ENCODE results near the gene MRPS27. TPM values are rescaled to one million over a fixed set of nuclear protein-coding genes. Genes with fewer than 3 reads are reported as not detected.

Gene MRPS27
- total RNA-seq, 1 experiment from 2014 or later, result 193 TPM

DNA sequence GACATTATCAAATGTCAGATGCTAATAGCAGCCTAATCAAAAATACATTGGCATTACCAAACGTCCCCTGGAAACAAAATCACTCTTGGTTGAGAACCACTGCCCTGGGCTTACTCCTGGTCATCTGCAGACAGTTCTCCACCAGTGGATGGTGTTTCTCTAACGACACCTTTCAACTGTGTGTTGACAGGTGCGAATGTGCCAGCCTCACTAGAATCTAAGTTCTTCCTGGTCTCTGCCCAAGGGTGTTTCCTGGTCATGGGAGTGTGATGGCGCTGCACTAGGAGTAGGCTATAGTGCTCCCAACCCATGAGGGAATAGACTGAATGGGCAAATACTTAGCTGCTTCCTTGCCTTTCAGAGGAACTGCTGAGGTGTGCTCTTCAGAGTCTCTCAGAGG lies 105.9 kb downstream of the MRPS27 start:
- in situ Hi-C loops (cut with HindIII; ENCODE audit: low sequenced_read_pairs), result no loop called here
- DNase-seq (ENCODE audit: low spot score), result no peak

DNA sequence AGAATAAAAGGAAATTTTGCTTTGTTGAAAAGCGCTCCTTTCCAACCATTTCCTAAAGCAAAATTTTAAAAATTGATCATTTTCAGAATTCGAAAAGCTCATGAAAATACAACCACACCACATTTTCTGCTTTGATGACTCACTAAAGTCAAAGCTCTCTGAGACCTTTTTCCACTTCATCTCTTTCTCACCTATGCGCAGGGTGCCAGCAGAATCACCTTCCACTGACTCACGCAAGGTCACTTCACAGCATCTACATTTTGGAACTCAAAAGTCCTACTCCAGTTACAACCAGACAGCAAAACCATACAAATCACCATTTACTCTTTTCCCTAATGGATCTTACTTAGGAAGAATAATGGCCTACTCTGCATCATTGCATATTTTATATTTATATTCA lies 106.6 kb downstream of the MRPS27 start:
- in situ Hi-C loops (cut with HindIII; ENCODE audit: low sequenced_read_pairs), result no loop called here
- no peak for DNase-seq (ENCODE audit: low spot score)

DNA sequence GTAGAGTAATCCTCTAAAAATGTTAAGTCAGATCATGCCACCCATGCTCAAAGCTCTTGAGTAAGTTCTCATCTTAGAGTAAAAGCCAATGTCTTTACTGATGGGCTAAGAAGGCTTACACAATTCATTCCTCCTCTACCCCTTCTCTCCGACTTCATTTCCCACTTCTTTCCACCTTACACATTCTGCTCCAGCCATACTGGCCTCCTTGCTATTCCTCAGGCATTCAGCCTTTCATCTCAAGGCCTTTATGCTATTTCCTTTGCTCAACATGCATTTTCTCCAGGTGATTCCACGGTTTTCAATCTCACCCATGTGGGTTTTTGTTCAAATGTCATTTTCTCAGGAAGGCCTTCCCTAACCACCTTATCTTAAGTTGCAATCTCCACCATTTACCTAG lies 107.9 kb downstream of the MRPS27 start:
- in situ Hi-C loops (cut with HindIII; ENCODE audit: low sequenced_read_pairs), result no loop called here
- DNase-seq (ENCODE audit: low spot score), result no peak

DNA sequence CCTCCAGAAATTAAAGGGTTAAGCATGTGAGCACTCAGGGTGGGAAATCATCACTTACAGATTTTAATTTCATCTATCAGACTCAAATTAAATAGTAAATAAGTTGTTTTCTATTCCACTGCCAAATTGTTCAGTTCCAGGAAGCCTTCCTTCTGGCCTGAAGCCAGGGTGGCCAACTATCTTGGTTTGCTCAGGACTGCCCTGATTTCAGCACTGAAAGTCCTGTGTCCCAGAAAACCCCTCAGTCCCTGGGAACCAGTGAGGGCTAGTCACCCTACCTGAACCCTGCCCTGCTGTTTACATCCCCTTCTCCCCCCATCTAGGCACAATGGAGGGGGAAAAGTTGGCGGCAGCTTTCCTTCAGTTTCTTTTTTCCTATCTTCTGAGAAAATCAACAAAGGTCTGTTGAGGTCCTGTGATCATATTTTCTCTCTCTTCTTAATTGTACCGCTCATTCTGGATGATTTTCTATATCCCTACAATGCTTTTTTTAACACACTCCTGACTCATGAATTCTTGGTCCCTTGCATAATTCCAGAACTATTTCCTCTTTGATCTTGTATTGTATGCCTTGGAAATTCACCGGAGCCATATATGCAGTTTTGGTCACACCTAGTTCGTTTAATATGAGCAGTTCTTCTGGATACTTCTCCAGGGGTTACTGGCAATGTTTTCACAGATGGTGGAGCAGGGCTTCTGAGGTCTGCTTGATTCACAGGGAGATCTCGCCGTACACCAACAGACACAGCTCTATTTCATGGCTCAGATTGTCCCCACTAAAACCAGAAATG lies 109.0 kb downstream of the MRPS27 start:
- DNase-seq (ENCODE audit: low spot score), result peak; percentile 63
- in situ Hi-C loops (cut with HindIII; ENCODE audit: low sequenced_read_pairs), result no loop called here

DNA sequence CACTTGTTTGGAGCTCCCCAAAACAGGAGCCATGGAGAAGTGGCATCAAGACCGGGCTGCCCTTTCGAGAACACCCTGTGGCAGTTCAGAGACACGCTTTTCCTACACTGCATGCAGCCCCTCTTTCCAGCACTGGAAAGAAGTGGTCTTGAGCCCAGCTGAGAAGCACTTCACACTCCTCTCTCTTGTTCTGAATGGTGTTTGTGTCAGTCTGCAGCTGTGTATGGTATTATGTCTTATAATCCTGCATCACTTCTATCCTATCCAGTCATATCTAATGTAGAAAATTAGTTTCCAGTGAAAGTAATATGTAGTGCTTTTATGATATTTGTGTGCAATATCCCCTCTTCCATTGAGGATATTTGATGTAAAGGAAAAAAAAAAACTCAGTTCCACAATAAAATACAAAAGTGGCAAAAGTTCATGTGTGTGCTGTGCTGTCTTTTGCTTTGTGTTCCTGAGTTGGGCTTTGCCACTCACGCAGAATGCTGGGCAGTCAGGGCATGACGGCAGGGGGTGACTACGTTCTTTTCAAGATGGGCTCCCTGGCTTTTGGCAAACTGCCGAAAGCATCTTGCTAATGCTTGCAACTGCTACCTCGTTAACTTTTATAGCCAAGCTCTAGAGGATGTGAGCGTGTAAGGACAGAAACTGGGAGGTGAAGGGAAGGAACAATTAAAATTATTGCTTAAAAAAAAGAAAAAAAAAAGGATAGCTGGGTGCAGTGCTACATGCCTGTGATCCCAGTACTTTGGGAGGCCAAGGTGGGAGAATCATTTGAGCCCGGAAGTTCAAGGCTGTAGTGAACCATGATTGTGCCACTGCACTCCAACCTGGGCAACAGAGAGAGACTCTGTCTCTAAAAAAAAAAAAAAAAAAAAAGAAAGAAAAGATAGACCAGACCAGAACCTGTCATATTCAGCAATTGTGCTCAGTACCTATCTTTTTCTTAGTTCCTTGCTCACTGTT lies 110.6 kb downstream of the MRPS27 start:
- in situ Hi-C loops (cut with HindIII; ENCODE audit: low sequenced_read_pairs), result no loop called here
- peak; percentile 46 for DNase-seq (ENCODE audit: low spot score)

DNA sequence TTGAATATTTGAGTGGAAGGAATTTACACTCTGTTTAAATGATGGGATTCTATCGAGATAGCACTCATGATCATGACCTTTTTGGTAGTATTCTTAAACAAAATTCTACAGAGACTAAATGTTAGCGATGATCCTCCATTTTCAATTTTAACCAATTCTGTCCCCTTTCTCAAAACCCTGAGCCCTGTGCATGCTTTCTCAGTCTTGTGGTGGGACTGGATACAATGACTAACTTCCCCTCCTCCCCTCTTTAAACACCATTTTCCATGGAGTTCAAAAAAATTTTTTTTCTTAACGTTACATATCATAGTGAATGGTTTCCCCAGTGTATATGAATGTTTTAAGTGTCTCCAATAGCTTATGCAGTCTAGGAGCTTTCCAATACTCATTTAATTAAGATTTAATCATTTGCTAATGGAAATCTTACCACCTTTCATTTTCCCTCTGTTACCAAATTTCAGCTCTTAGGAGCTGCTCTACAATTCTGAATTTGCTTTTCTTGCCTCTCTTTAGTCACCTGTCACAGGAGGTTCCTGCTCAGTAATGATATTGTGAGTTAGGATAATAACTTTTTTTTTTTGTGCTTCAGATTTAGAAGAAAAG lies 111.6 kb downstream of the MRPS27 start:
- DNase-seq (ENCODE audit: low spot score), result no peak
- in situ Hi-C loops (cut with HindIII; ENCODE audit: low sequenced_read_pairs), result no loop called here

DNA sequence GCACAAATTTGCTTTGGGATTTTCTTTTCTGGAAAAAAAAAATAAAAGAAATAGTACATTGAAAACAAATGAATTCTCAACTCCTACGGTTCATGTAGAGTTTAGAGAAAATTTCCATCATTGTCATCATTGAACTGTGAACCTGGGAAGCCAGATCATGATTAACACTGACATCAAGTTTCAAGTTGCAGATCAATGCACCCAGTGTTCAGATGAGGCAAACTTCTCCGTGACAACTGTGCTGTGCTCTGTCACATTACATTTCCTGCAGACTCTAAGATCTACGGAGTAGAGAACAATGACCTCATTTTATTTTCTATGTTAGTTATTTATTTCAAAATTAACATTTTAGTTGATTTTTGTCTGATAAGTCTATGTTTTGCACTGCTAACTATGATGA lies 113.0 kb downstream of the MRPS27 start:
- no peak for DNase-seq (ENCODE audit: low spot score)
- in situ Hi-C loops (cut with HindIII; ENCODE audit: low sequenced_read_pairs), result no loop called here

DNA sequence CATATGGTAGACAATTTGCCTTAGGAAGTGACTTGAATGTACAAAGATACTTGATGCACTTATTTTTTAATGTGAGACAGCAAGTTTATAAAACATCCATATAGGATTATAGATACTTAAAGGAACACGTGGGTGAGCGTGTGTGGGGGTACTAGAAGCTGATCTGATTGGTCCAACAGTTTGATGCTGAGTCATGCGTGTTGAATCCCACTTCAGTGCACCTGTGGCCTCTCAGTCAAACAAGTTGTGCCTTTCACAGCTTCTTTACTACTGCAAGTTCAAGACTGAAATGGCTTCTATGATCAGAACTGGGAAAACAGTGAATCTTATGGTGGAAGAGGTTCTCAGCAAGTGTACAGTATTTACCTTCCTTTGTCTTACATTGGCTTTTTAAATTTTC lies 113.9 kb downstream of the MRPS27 start:
- in situ Hi-C loops (cut with HindIII; ENCODE audit: low sequenced_read_pairs), result no loop called here
- no peak for DNase-seq (ENCODE audit: low spot score)

DNA sequence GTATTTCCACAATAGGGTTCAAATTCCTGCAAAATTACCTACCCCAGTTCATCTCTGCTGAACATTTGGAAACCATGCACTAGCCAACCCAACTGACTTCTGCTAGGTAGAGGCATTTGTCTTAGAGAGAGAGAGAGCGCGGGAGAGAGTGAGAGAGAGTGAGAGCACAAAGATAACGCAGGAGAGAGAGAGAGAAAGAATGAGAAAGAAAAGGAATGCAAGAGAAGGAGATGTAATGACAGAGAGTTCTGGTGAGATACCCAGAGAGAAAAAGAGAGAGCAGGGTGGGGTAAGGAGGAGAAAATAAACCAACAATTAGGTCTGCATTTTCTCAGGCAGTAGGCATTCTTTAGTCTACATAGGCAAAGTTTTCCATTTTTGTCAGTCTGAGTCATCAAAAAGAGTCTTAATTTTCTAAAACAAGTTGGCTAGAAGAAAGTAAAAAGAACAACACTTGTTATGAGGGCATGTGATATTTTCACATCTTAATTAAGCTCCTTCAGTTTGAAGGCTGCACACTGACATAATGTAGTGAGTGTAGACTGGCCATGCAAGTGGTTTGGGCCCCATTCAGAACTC lies 114.5 kb downstream of the MRPS27 start:
- no peak for DNase-seq (ENCODE audit: low spot score)

DNA sequence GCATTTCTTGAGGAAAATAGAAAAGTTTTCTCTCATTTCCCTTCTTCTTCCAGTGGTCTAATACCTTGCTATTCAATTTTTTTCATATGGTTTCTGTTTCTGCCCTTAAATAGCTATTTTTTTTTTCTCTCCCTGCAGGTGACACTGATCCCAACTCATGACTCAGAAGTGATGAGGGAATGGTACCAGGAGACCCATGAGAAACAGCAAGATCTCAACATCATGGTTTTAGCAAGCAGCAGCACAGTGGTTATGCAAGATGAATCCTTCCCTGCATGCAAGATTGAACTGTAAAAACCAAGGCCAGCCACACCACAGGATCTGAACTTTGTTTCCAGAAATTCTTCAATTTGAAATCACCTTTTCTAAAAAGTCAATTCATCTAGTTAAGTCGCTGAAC lies 115.1 kb downstream of the MRPS27 start:
- no peak for DNase-seq (ENCODE audit: low spot score)
- in situ Hi-C loops (cut with HindIII; ENCODE audit: low sequenced_read_pairs), result no loop called here

More for the DNA sequence above, 114.5 kb downstream of the MRPS27 start:
- in situ Hi-C loops (cut with HindIII; ENCODE audit: low sequenced_read_pairs), result no loop called here

DNA sequence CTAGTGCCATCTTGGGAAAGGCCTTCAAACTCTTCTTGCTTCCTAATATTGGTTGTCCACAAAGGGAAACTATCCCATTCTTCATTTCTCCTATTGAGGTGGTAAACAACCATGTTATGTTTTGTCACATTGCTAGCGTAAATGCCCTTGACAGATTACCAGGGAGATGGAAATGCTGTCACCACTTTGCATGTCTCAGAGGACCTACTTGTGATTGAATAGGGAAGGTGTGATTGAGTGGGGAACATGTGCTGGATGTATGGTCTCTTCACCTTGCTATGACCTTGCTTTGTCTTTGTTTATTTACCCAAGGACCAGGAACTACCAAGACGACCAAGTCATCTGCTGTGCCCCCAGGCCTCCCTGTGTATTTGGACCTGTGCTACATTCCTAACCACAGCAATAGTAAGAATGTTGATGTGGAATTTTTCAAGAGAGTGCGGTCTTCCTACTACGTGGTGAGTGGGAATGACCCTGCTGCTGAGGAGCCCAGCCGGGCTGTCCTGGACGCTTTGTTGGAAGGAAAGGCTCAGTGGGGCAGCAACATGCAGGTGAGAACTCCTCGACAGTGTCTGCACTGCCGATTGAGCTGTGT lies 116.7 kb downstream of the MRPS27 start:
- no peak for DNase-seq (ENCODE audit: low spot score)
- in situ Hi-C loops (cut with HindIII; ENCODE audit: low sequenced_read_pairs), result no loop called here

DNA sequence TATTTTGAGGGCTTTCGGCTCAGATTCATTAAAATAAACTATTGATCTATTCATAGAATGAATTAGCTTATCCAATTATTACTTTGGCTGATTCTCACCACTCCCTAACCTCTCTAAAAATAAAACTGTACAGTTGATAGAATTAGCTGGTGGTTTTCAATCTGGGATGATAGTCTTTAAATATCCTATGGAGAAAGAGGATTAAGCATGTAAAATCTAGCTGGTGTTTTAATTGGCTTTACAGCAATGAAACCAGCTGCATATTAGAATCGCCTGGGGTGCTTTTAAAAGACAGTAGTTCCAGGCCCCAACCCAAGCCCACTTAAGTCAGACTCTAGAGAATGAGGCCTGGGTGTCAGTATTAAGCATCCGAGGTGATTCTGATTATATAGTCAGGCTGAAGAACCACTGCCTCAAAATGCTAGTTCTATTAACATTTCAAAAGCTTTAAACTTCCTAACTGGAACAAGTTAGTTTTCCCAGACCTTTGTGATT lies 117.7 kb downstream of the MRPS27 start:
- DNase-seq (ENCODE audit: low spot score), result no peak
- in situ Hi-C loops (cut with HindIII; ENCODE audit: low sequenced_read_pairs), result no loop called here

DNA sequence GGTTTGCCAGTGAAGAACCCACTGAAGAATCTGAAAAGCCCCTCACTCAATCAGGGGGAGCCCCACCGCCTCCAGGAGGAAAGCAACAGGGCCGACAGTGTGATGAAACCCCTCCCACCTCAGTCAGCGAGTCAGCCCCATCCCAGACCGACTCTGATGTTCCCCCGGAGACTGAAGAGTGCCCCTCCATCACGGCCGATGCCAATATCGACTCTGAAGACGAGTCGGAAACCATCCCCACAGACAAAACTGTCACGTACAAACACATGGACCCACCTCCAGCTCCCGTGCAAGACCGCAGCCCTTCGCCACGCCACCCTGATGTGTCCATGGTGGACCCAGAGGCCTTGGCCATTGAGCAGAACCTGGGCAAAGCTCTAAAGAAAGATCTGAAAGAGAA lies 120.4 kb downstream of the MRPS27 start:
- in situ Hi-C loops (cut with HindIII; ENCODE audit: low sequenced_read_pairs), result no loop called here
- DNase-seq (ENCODE audit: low spot score), result no peak

DNA sequence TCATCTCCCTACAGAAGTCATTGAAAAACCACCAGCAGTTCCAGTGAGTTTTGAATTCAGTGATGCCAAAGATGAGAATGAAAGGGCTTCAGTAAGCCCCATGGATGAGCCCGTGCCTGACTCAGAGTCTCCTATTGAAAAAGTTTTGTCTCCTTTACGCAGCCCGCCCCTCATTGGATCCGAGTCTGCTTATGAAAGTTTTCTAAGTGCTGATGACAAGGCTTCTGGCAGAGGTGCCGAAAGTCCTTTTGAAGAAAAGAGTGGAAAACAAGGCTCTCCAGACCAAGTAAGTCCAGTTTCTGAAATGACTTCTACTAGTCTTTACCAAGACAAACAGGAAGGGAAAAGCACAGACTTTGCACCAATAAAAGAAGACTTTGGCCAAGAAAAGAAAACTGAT lies 122.6 kb downstream of the MRPS27 start:
- in situ Hi-C loops (cut with HindIII; ENCODE audit: low sequenced_read_pairs), result no loop called here
- no peak for DNase-seq (ENCODE audit: low spot score)

DNA sequence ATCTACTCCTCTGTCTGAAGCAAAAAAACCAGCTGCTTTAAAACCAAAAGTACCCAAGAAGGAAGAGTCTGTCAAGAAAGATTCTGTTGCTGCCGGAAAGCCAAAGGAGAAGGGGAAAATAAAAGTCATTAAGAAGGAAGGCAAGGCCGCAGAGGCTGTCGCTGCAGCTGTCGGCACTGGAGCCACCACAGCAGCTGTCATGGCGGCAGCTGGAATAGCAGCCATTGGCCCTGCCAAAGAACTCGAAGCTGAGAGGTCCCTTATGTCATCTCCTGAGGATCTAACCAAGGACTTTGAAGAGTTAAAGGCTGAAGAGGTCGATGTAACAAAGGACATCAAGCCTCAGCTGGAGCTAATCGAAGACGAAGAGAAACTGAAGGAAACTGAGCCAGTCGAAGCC lies 124.5 kb downstream of the MRPS27 start:
- in situ Hi-C loops (cut with HindIII; ENCODE audit: low sequenced_read_pairs), result no loop called here

DNA sequence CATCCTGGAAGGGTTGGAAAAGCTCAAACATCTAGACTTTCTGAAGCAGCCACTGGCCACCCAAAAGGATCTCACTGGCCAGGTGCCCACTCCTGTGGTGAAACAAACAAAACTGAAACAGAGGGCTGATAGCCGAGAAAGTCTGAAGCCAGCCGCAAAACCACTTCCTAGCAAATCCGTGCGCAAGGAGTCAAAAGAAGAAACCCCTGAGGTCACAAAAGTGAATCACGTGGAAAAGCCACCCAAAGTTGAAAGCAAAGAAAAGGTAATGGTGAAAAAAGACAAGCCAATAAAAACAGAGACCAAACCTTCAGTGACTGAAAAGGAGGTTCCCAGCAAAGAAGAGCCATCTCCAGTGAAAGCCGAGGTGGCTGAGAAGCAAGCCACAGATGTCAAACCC lies 125.2 kb downstream of the MRPS27 start:
- in situ Hi-C loops (cut with HindIII; ENCODE audit: low sequenced_read_pairs), result no loop called here
- peak; percentile 40 for DNase-seq (ENCODE audit: low spot score)

More for the DNA sequence above, 124.5 kb downstream of the MRPS27 start:
- DNase-seq (ENCODE audit: low spot score), result no peak

DNA sequence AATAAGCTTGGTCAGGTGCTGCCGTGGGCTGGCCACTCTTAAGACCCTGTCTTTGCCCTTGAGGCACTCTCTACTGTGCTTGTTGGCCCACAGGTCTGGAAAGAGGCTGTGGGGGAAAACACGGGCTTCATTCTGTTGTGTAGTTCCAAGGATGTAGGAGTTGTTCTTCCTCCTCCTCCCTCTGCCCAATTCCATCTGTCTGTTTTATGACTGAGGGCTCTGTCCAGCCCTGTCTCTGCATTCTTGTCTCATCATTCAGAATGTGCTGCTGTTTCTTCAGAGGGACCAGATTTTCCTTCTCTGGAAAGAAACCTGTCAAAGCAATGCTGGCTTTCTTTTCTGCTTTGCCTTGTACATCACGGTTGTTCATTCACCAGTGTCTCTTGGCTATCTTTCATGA lies 128.6 kb downstream of the MRPS27 start:
- in situ Hi-C loops (cut with HindIII; ENCODE audit: low sequenced_read_pairs), result no loop called here
- no peak for DNase-seq (ENCODE audit: low spot score)

DNA sequence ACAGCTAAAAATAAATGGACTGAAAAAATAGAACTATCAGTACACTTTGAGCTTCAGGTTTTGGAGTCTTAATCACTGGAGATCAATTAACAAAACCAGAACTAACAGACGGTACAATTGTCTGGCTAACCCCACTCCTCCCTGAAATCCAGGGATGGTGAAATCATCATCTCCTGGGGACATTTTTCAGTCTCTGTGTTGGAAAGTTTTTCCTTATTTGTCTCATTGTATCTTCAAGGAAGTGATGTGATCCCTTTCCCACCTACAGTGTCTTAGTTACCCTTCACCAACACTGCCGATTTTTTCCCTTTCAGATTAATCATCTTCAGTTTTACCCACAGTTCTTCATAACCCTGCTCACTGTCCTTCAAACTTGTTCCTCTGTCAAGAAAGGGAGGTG lies 130.9 kb downstream of the MRPS27 start:
- no peak for DNase-seq (ENCODE audit: low spot score)
- in situ Hi-C loops (cut with HindIII; ENCODE audit: low sequenced_read_pairs), result no loop called here

DNA sequence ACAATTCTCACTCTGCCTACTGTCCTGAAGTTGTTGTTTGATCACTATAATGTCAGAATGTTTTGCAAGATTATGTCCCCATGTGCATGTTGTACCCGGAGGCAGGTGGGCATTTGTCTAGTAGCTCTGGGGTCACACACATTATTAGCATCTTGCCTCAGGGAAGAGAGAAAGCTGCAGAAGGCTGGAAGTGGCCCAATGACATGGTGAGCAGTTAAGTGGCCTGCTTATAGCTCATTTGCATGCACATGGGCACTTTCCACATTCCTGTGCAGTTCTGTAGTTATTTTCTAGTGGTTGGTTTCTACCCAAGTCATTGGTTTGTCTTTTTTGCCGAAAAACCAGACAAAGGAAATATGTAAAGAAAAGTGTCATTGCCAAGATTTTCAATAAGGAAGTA lies 131.9 kb downstream of the MRPS27 start:
- in situ Hi-C loops (cut with HindIII; ENCODE audit: low sequenced_read_pairs), result no loop called here
- peak; percentile 62 for DNase-seq (ENCODE audit: low spot score)
